HepG2 (cell line): ENCODE measurements around the gene PRPF4. TPM values are rescaled to one million over a fixed set of nuclear protein-coding genes. Genes with fewer than 3 reads are reported as not detected.

Experiments used
- ATAC-seq: fragments of 200-7000 bp; cut with Tn5 transposase; 3 replicates; pipeline ENCODE4 v1.9.1; 2020; ENCODE audit warnings: mild to moderate bottlenecking, moderate library complexity
- BruUV-seq: library from RNA; stranded (reverse); fragments of 400-500 nt; replicated peaks from 2 replicates; lab custom pipeline; 2021; lab: Mats Ljungman, UMichigan
- CTCF ChIA-PET: fragments of 300-600 bp; formaldehyde crosslinking; extraction: SDS; loops from one replicate; lab custom pipeline; 2021; ENCODE audit warnings: low total read pairs, inconsistent platforms, low intra/inter-chr PET ratio; lab: Yijun Ruan, JAX
- POLR2A ChIA-PET: fragments of 350-600 bp; sonication (Branson Sonifier 250); formaldehyde crosslinking; loops from one replicate; lab custom pipeline; 2020; ENCODE audit warnings: antibody characterized with exemption, inconsistent platforms; lab: Yijun Ruan, JAX
- DNase-seq: peaks from one replicate; pipeline ENCODE4 v3.0.0-alpha.2; 2015; ENCODE audit warnings: low spot score
- FAIRE-seq: peaks from 3 replicates; lab custom pipeline; 2011; peaks lifted over from hg19 to GRCh38; lab: Jason Lieb, UNC
- H2AFZ ChIP-seq: one replicate; pipeline ENCODE4 v1.6.1; 2011; ENCODE audit warnings: low read length, inconsistent platforms
- H3K27ac ChIP-seq: fragments of 300-600 bp; 3 replicates; pipeline ENCODE4 v1.8.0; 2011; ENCODE audit warnings: mixed run types, mild to moderate bottlenecking, mixed read lengths, low read length, inconsistent platforms; ENCODE audit not compliant: insufficient read depth; ENCODE audit errors: extremely low read length
- H3K27me3 ChIP-seq, 2 experiments: fragments of 200-600 bp in 1 of 2; 2 replicates in 1 of 2; 3 replicates in 1 of 2; pipeline versions ENCODE4 v1.6.0 to v1.8.0; 2011; ENCODE audit warnings: low read length in 2 of 2, mild to moderate bottlenecking in 2 of 2, moderate library complexity in 2 of 2, inconsistent platforms in 1 of 2; ENCODE audit not compliant: insufficient read depth in 2 of 2, control insufficient read depth in 1 of 2
- H3K36me3 ChIP-seq, 2 experiments: fragments of 200-600 bp in 1 of 2; replicated peaks in 1 of 2; 2 replicates in 1 of 2; 3 replicates in 1 of 2; pipeline versions ENCODE4 v1.5.1 to v1.8.0; 2011; ENCODE audit warnings: low read length in 2 of 2, inconsistent platforms in 1 of 2; ENCODE audit not compliant: insufficient read depth in 2 of 2, control insufficient read depth in 1 of 2
- H3K4me1 ChIP-seq: 2 replicates; pipeline ENCODE4 v1.5.1; 2012; ENCODE audit warnings: low read length, inconsistent platforms; ENCODE audit not compliant: insufficient read depth
- H3K4me2 ChIP-seq: 2 replicates; pipeline ENCODE4 v1.6.0; 2011; ENCODE audit warnings: low read depth, low read length, inconsistent platforms
- H3K4me3 ChIP-seq, 3 experiments: fragments of 200-600 bp in 1 of 3; sonication (generic), shearing (Covaris generic) in 1 of 3; replicated peaks in 1 of 3; 2 replicates each; pipeline ENCODE4 v1.5.1; 2011 to 2016; ENCODE audit warnings: low read length in 3 of 3, inconsistent platforms in 2 of 3, low read depth in 2 of 3, mild to moderate bottlenecking in 2 of 3, control low read depth in 1 of 3, mixed read lengths in 1 of 3; ENCODE audit not compliant: insufficient read depth in 1 of 3
- H3K79me2 ChIP-seq: one replicate; pipeline ENCODE4 v1.6.1; 2011; ENCODE audit warnings: low read length, inconsistent platforms; ENCODE audit not compliant: insufficient read depth
- H3K9ac ChIP-seq: 2 replicates; pipeline ENCODE4 v1.6.0; 2011; ENCODE audit warnings: mild to moderate bottlenecking, low read depth, low read length, inconsistent platforms; ENCODE audit not compliant: insufficient read depth
- H3K9me3 ChIP-seq: 2 replicates; pipeline ENCODE4 v1.5.1; 2012; ENCODE audit warnings: mild to moderate bottlenecking, low read length
- H4K20me1 ChIP-seq: 2 replicates; pipeline ENCODE4 v1.6.0; 2011; ENCODE audit warnings: inconsistent platforms, mild to moderate bottlenecking, low read length, moderate library complexity; ENCODE audit not compliant: insufficient read depth
- CEBPB ChIP-seq: IDR thresholded peaks from 2 replicates; pipeline ENCODE4 v1.6.1; 2011; ENCODE audit warnings: low read depth, low read length, improper control_type of control experiment, borderline replicate concordance
- HOXA5 ChIP-seq: sonication (generic); formaldehyde crosslinking; IDR thresholded peaks from 2 replicates; pipeline ENCODE4 v1.4.0; 2020; ENCODE audit warnings: missing genetic modification reagents
- JDP2 ChIP-seq: sonication (generic); formaldehyde crosslinking; IDR thresholded peaks from 2 replicates; pipeline ENCODE4 v1.8.1; 2022; ENCODE audit warnings: missing genetic modification reagents, borderline replicate concordance
- KDM6A ChIP-seq: IDR thresholded peaks from 2 replicates; pipeline ENCODE4 v1.6.1; 2016; ENCODE audit warnings: low read depth
- MAZ ChIP-seq, 2 experiments: sonication (generic) in 1 of 2; formaldehyde crosslinking in 1 of 2; IDR thresholded peaks; 2 replicates each; pipeline versions ENCODE4 v1.5.0 to v1.6.1; 2012 to 2020; ENCODE audit warnings: low read depth in 2 of 2, mild to moderate bottlenecking in 2 of 2, borderline replicate concordance in 1 of 2, improper control_type of control experiment in 1 of 2, low read length in 1 of 2, missing genetic modification reagents in 1 of 2, moderate library complexity in 1 of 2
- MBNL3 ChIP-seq: fragments of 250-450 bp; sonication (Bioruptor Pico); conservative IDR thresholded peaks from 2 replicates; pipeline ENCODE4 v1.8.0; 2022; ENCODE audit warnings: mild to moderate bottlenecking, inconsistent platforms
- NFE2 ChIP-seq: sonication (generic); formaldehyde crosslinking; IDR thresholded peaks from 2 replicates; pipeline ENCODE4 v1.4.0; 2020; ENCODE audit warnings: missing genetic modification reagents
- NFIC ChIP-seq: IDR thresholded peaks from 2 replicates; pipeline ENCODE4 v1.6.1; 2012; ENCODE audit warnings: mild to moderate bottlenecking, low read length, inconsistent platforms
- POGZ ChIP-seq: sonication (generic); formaldehyde crosslinking; IDR thresholded peaks from 2 replicates; pipeline ENCODE4 v1.4.0; 2020; ENCODE audit warnings: mild to moderate bottlenecking, missing genetic modification reagents
- RNF219 ChIP-seq: sonication (generic); formaldehyde crosslinking; IDR thresholded peaks from 2 replicates; pipeline ENCODE4 v1.5.0; 2020; ENCODE audit warnings: mild to moderate bottlenecking, missing genetic modification reagents
- SMYD3 ChIP-seq: sonication (generic); formaldehyde crosslinking; IDR thresholded peaks from 2 replicates; pipeline ENCODE4 v1.8.1; 2023; ENCODE audit warnings: mild to moderate bottlenecking, missing genetic modification reagents
- SNAPC5 ChIP-seq: sonication (generic); formaldehyde crosslinking; IDR thresholded peaks from 2 replicates; pipeline ENCODE4 v1.8.1; 2023; ENCODE audit warnings: mild to moderate bottlenecking, missing genetic modification reagents, borderline replicate concordance
- STAG1 ChIP-seq: sonication (generic); formaldehyde crosslinking; IDR thresholded peaks from 2 replicates; pipeline ENCODE4 v1.4.0; 2020; ENCODE audit warnings: missing genetic modification reagents
- TEAD3 ChIP-seq: optimal IDR thresholded peaks from 2 replicates; pipeline ENCODE3; 2016; ENCODE audit warnings: borderline replicate concordance
- ZKSCAN8 ChIP-seq: IDR thresholded peaks from 2 replicates; pipeline ENCODE4 v1.6.1; 2016; ENCODE audit warnings: borderline replicate concordance, missing genetic modification reagents, missing compliant biosample characterization
- ZNF12 ChIP-seq: sonication (generic); formaldehyde crosslinking; IDR thresholded peaks from 2 replicates; pipeline ENCODE4 v1.5.0; 2020; ENCODE audit warnings: missing genetic modification reagents
- ZNF207 ChIP-seq: fragments of 450-650 bp; IDR thresholded peaks from 2 replicates; pipeline ENCODE4 v1.6.1; 2016; ENCODE audit warnings: antibody characterized with exemption, borderline replicate concordance
- ZNF468 ChIP-seq: sonication (generic); formaldehyde crosslinking; IDR thresholded peaks from 2 replicates; pipeline ENCODE4 v1.8.0; 2022; ENCODE audit warnings: mild to moderate bottlenecking, moderate library complexity, missing genetic modification reagents
- ZNF556 ChIP-seq: sonication (generic); formaldehyde crosslinking; IDR thresholded peaks from 2 replicates; pipeline ENCODE4 v1.4.0; 2020; ENCODE audit warnings: mild to moderate bottlenecking, missing genetic modification reagents, borderline replicate concordance
- ZNF589 ChIP-seq: sonication (generic); formaldehyde crosslinking; conservative IDR thresholded peaks from 2 replicates; pipeline ENCODE4 v1.8.0; 2022; ENCODE audit warnings: mild to moderate bottlenecking, moderate library complexity, missing genetic modification reagents
- WGBS: methylation state at CpG from one replicate; pipeline ENCODE4 v1.1.6; 2017; ENCODE audit warnings: low lambda C conversion rate; 5-methylcytosine and 5-hydroxymethylcytosine counted together
- in situ Hi-C: cut with HindIII; loops from 2 replicates; pipeline ENCODE4 v1.10.0; 2017; ENCODE audit warnings: low pct_unique_long_range_greater_than_20kb; ENCODE audit not compliant: extremely low pct_ligation_motif_present
- intact Hi-C: fragments of 100-400 bp; cut with micrococcal nuclease; formaldehyde crosslinking; loops from one replicate; pipeline ENCODE4 v1.10.0; 2022; ENCODE audit not compliant: unreplicated experiment
- polyA plus RNA-seq, 8 experiments: library from polyadenylated mRNA; depleted of rRNA in 3 of 8; stranded (reverse) in 7 of 8; unstranded in 1 of 8; fragments of >200 nt; fragmentation: Illumina TruSeq in 4 of 8; extraction: Trizol in 4 of 8; gene quantifications; 2 replicates each; pipeline versions ENCODE4 v1.2.1 to v1.2.3, GENCODE V29; 2011 to 2016; ENCODE audit warnings: low read depth in 4 of 8, missing spikeins in 1 of 8, mixed read lengths in 1 of 8; ENCODE audit not compliant: insufficient read depth in 1 of 8
- total RNA-seq, 5 experiments: library from RNA; depleted of rRNA; stranded (reverse); fragments of >200 nt; fragmentation: Illumina TruSeq; extraction: Trizol; gene quantifications; 2 replicates each; pipeline ENCODE4 v1.2.3, GENCODE V29; 2016; ENCODE audit warnings: low read depth in 1 of 5

PRPF4 gene
- total and polyA plus RNA-seq, 2 of the 13 experiments (the other 11 are each of a cell fraction or from before 2014, with no cell fraction given) = 10.3 to 49.0 TPM

DNA sequence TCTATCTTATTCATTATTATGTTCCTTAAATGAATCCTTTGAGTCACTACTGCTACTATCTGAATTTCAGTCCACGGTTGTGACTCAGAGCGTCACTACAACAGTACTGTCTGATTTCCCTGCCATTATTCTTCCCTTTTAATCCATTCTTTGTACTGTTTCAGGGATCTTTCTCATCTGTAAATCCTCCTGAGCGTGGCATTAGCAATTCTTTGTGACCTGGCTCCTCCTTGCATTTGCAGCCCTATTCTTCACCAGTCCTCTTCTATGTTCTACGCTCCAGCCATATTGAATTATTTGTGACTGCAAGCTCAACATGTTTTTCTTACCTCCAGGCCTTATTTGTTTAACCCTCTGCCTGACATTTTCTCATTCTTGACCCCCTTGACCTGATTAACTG lies 5.9 kb downstream of the PRPF4 start:
- ATAC-seq = no peak
- ChIA-PET POLR2A (no interaction called here), CTCF (no interaction called here)
- no peak for TF ChIP-seq SNAPC5 (CRISPR knock-in tag)
- TF ChIP-seq ZKSCAN8 (CRISPR knock-in tag) = no peak
- no peak for TF ChIP-seq ZNF556
- no peak for TF ChIP-seq TEAD3 (CRISPR knock-in tag)
- TF ChIP-seq ZNF12 (CRISPR knock-in tag) = no peak
- TF ChIP-seq NFE2 = no peak
- TF ChIP-seq ZNF207 = no peak
- TF ChIP-seq MBNL3 (CRISPR knock-in tag) = no peak
- Histone ChIP-seq H3K79me2 (peaks cover 16% of the 10 kb centered on the region), H3K4me3 (no peak overlapping the region), H3K4me1 (peaks cover 29% of the 10 kb centered on the region), H4K20me1 (no peaks in the 10 kb centered on the region), H2AFZ (no peak overlapping the region), H3K27ac (no peak overlapping the region), H3K9ac (no peak overlapping the region), H3K9me3 (no peaks in the 10 kb centered on the region), H3K27me3 (no peaks in the 10 kb centered on the region; a peak in 1 of 5 replicates), H3K4me2 (no peak overlapping the region), H3K36me3 (peaks cover 26 to 68% of the 10 kb centered on the region in 2 experiments)
- no peak for FAIRE-seq
- whole genome bisulfite sequencing = 97% methylated on average over 4 of the region's 4 CpGs
- in situ Hi-C loops = no loop called here
- BruUV-seq = no TSS peak
- intact Hi-C loops = no loop called here
- no peak for DNase-seq

GRCh38 chr9:113289091-113289490 lies 13.6 kb downstream of the PRPF4 start:
- DNase-seq = no peak
- Histone ChIP-seq H3K4me1 (no peaks in the 10 kb centered on the region), H3K4me3 (no peak overlapping the region), H3K27ac (no peak overlapping the region), H3K27me3 (no peaks in the 10 kb centered on the region), H4K20me1 (no peaks in the 10 kb centered on the region), H2AFZ (no peak overlapping the region), H3K9me3 (no peaks in the 10 kb centered on the region), H3K9ac (no peak overlapping the region), H3K36me3 (peaks cover 31 to 86% of the 10 kb centered on the region in 2 experiments), H3K4me2 (no peak overlapping the region), H3K79me2 (no peaks in the 10 kb centered on the region)
- intact Hi-C loops (no loop called here), in situ Hi-C loops (no loop called here)
- no TSS peak for BruUV-seq
- FAIRE-seq = no peak
- POLR2A ChIA-PET = no interaction called here
- ATAC-seq = no peak
- CTCF ChIA-PET = no interaction called here
- 96% methylated on average over 2 of the region's 2 CpGs for WGBS
- TF ChIP-seq KDM6A (CRISPR knock-in tag) (no peak), RNF219 (no peak), ZNF589 (CRISPR knock-in tag) (no peak), POGZ (CRISPR knock-in tag) (no peak), JDP2 (CRISPR knock-in tag) (no peak), MAZ (IDR thresholded peaks at IDR 0.05; ENCODE audit: borderline replicate concordance, low read depth, low read length) (no peak), MAZ (CRISPR knock-in tag; IDR thresholded peaks at IDR 0.05; ENCODE audit: low read depth) (no peak), SMYD3 (CRISPR knock-in tag) (no peak), ZNF468 (CRISPR knock-in tag) (no peak), CEBPB (no peak), TEAD3 (CRISPR knock-in tag) (no peak), STAG1 (CRISPR knock-in tag) (no peak), HOXA5 (CRISPR knock-in tag) (no peak), NFIC (no peak)
